Mucosa of descending colon (tissue), 3 donors: ENCODE measurements around the gene ZBTB5. TPM values are rescaled to one million over a fixed set of nuclear protein-coding genes. Genes with fewer than 3 reads are reported as not detected.
A peak's percentile ranks its signal among the peaks of the same experiment; 100 is the strongest.

Source experiments
- ATAC-seq: fragments of 200-7000 bp; cut with Tn5 transposase; one replicate; pipeline ENCODE4 v1.9.1; 2020; ENCODE audit warnings: mild to moderate bottlenecking, moderate library complexity
- DNase-seq, 3 donors: peaks; one replicate each; pipeline ENCODE4 v3.0.0-alpha.2; 2020
- H3K36me3 ChIP-seq: fragments of 200-600 bp; one replicate; pipeline ENCODE4 v1.8.0; 2021; ENCODE audit warnings: low read depth, mild to moderate bottlenecking
- H3K4me1 ChIP-seq: fragments of 200-600 bp; one replicate; pipeline ENCODE4 v1.8.0; 2021; ENCODE audit warnings: low read depth, mild to moderate bottlenecking
- H3K4me3 ChIP-seq: fragments of 200-600 bp; one replicate; pipeline ENCODE4 v1.8.0; 2021; ENCODE audit warnings: mild to moderate bottlenecking
- H3K9me3 ChIP-seq: fragments of 200-600 bp; one replicate; pipeline ENCODE4 v1.8.0; 2021; ENCODE audit warnings: mild to moderate bottlenecking
- CTCF ChIP-seq: fragments of 200-600 bp; IDR thresholded peaks from one replicate; pipeline ENCODE4 v1.8.0; 2022; ENCODE audit warnings: antibody characterized with exemption, mild to moderate bottlenecking
- intact Hi-C, 2 donors: fragments of 100-400 bp; cut with DNase I in 1 of 2; cut with micrococcal nuclease in 1 of 2; formaldehyde crosslinking; loops; one replicate each; pipeline versions ENCODE4 v1.11.0 to v1.11.1; 2022; cut with DNase I, micrococcal nuclease
- total RNA-seq, 3 donors: library from RNA; stranded (reverse); fragmentation: NEBNext Ultra II Directional in 2 of 3; extraction: Animal tissue kit (Norgen Biotek cat#: 25700) in 2 of 3; gene quantifications; one replicate each; pipeline versions ENCODE4 v1.2.1 to v1.2.4, GENCODE V29; 2021 to 2023
- donor health status: DM: no; HTN: no; CAD: no; lungs with moderate emphysema.
- donor health status: DM: no; HTN: no; CAD: no.
- donor health status: DM: no; HTN: yes; CAD: no.

ZBTB5 gene
- total RNA-seq, 3 donors from 2014 or later = 7.8 to 11.9 (median 9.5) TPM

GRCh38 chr9:37424686-37425297, 40.5 kb downstream of the ZBTB5 start:
- ATAC-seq (no peak), DNase-seq (no peak)
- Histone ChIP-seq H3K9me3 (no peaks in the 10 kb centered on the region), H3K4me1 (peaks cover 16% of the 10 kb centered on the region), H3K4me3 (no peak overlapping the region), H3K36me3 (no peaks in the 10 kb centered on the region)
- no peak for TF ChIP-seq CTCF
- intact Hi-C loops = no loop called here

- Histone ChIP-seq H3K4me3 (no peak overlapping the region), H3K4me1 (peaks cover 16% of the 10 kb centered on the region), H3K36me3 (no peaks in the 10 kb centered on the region), H3K9me3 (no peaks in the 10 kb centered on the region)
- intact Hi-C loops = no loop called here
- ATAC-seq (no peak), DNase-seq (no peak)
- no peak for TF ChIP-seq CTCF
Measured at GRCh38 chr9:37424204-37424685, 41.0 kb downstream of the ZBTB5 start.

- intact Hi-C loops = no loop called here
- DNase-seq (no peak), ATAC-seq (no peak)
Measured at GRCh38 chr9:37423508-37423907, 41.7 kb downstream of the ZBTB5 start.

GRCh38 chr9:37422289-37423104, 42.8 kb downstream of the ZBTB5 start, which contains the start of gene GRHPR:
TSS of gene GRHPR (plus strand) at chr9:37422696. CDS start at chr9:37422751, 55 bp downstream.
- ATAC-seq = peak; percentile 99
- Histone ChIP-seq H3K36me3 (no peaks in the 10 kb centered on the region), H3K9me3 (no peaks in the 10 kb centered on the region), H3K4me1 (peaks cover 16% of the 10 kb centered on the region), H3K4me3 (peak within 1 kb of the TSS; percentile 74)
- intact Hi-C loops = no loop called here
- peak; percentile 91 to 95 (median 94) for DNase-seq
- TF ChIP-seq CTCF = no peak

More at GRCh38 chr9:37423508-37423907, 41.7 kb downstream of the ZBTB5 start:
- Histone ChIP-seq H3K9me3 (no peaks in the 10 kb centered on the region), H3K4me3 (no peak overlapping the region), H3K4me1 (peaks cover 16% of the 10 kb centered on the region), H3K36me3 (no peaks in the 10 kb centered on the region)
- no peak for TF ChIP-seq CTCF

GRCh38 chr9:37421914-37422288, 43.3 kb downstream of the ZBTB5 start:
- Histone ChIP-seq H3K4me1 (peaks cover 16% of the 10 kb centered on the region), H3K36me3 (no peaks in the 10 kb centered on the region), H3K4me3 (no peak overlapping the region), H3K9me3 (no peaks in the 10 kb centered on the region)
- ATAC-seq (no peak), DNase-seq (no peak)
- TF ChIP-seq CTCF = no peak
- intact Hi-C loops = no loop called here
